CD14-positive monocyte (primary cell): Measurements from ENCODE around the gene ATP8B3. TPM values are rescaled to one million over a fixed set of nuclear protein-coding genes. Genes with fewer than 3 reads are reported as not detected.
A peak's percentile ranks its signal among the peaks of the same experiment; 100 is the strongest.

Experiments
- DNase-seq, 3 donors: peaks; one replicate each; pipeline ENCODE4 v3.0.0-alpha.2; 2011 to 2022
- H2AFZ ChIP-seq: 2 replicates; pipeline ENCODE4 v1.6.0; 2012; ENCODE audit warnings: mild to moderate bottlenecking, low read depth, low read length, inconsistent platforms; ENCODE audit not compliant: insufficient read depth, poor library complexity, severe bottlenecking
- H3K27ac ChIP-seq, 2 donors: 1 replicate in 1 of 2; 2 replicates in 1 of 2; pipeline ENCODE4 v1.5.1; 2012 to 2013; ENCODE audit warnings: low read length in 2 of 2, control low read depth in 1 of 2, inconsistent platforms in 1 of 2, low read depth in 1 of 2, mild to moderate bottlenecking in 1 of 2
- H3K27me3 ChIP-seq, 2 donors: one replicate each; pipeline versions ENCODE4 v1.6.0 to v1.6.1; 2011 to 2013; ENCODE audit warnings: low read length in 2 of 2; ENCODE audit not compliant: control insufficient read depth in 2 of 2, insufficient read depth in 2 of 2
- H3K36me3 ChIP-seq, 2 donors: replicated peaks in 1 of 2; 1 replicate in 1 of 2; 2 replicates in 1 of 2; pipeline versions ENCODE4 v1.5.1 to v1.6.1; 2012 to 2013; ENCODE audit warnings: low read length in 2 of 2, control low read depth in 1 of 2, inconsistent platforms in 1 of 2, mild to moderate bottlenecking in 1 of 2; ENCODE audit not compliant: insufficient read depth in 2 of 2, control insufficient read depth in 1 of 2
- H3K4me1 ChIP-seq, 2 donors: 1 replicate in 1 of 2; 2 replicates in 1 of 2; pipeline versions ENCODE4 v1.5.1 to v1.6.1; 2012 to 2013; ENCODE audit warnings: low read length in 2 of 2, control low read depth in 1 of 2, inconsistent platforms in 1 of 2, mild to moderate bottlenecking in 1 of 2, moderate library complexity in 1 of 2; ENCODE audit not compliant: insufficient read depth in 2 of 2, control insufficient read depth in 1 of 2
- H3K4me2 ChIP-seq: replicated peaks from 2 replicates; pipeline ENCODE3; 2012; ENCODE audit warnings: low read length, moderate library complexity, mild to moderate bottlenecking; ENCODE audit not compliant: poor library complexity, severe bottlenecking; ENCODE audit errors: extremely low read depth
- H3K4me3 ChIP-seq, 3 experiments: fragments of 200-600 bp in 1 of 3; sonication (generic) in 1 of 3; replicated peaks in 1 of 3; 1 replicate in 2 of 3; 2 replicates in 1 of 3; pipeline ENCODE4 v1.5.1; 2011 to 2013; ENCODE audit warnings: low read length in 3 of 3, mild to moderate bottlenecking in 3 of 3, control low read depth in 2 of 3, low read depth in 2 of 3, inconsistent platforms in 1 of 3, moderate library complexity in 1 of 3
- H3K79me2 ChIP-seq: 2 replicates; pipeline ENCODE4 v1.6.0; 2012; ENCODE audit warnings: mild to moderate bottlenecking, control low read depth, inconsistent platforms, low read length, moderate library complexity; ENCODE audit not compliant: insufficient read depth
- H3K9ac ChIP-seq: 2 replicates; pipeline ENCODE4 v1.6.0; 2017; ENCODE audit warnings: low read length, mild to moderate bottlenecking; ENCODE audit not compliant: insufficient read depth, poor library complexity, severe bottlenecking
- H3K9me3 ChIP-seq, 2 donors: replicated peaks in 1 of 2; 1 replicate in 1 of 2; 2 replicates in 1 of 2; pipeline versions ENCODE4 v1.5.1 to v1.6.1; 2012 to 2013; ENCODE audit warnings: low read length in 2 of 2, control low read depth in 1 of 2; ENCODE audit not compliant: control insufficient read depth in 1 of 2, insufficient read depth in 1 of 2
- H4K20me1 ChIP-seq: 2 replicates; pipeline ENCODE4 v1.6.0; 2012; ENCODE audit warnings: mild to moderate bottlenecking, low read length, control low read depth, moderate library complexity; ENCODE audit not compliant: insufficient read depth
- H3K27ac Mint-ChIP-seq, 7 donors: one replicate each; pipeline ENCODE4 v1.8.0; 2020; ENCODE audit warnings: mild to moderate bottlenecking in 7 of 7, mixed read lengths in 7 of 7, moderate library complexity in 6 of 7, inconsistent platforms in 2 of 7
- H3K27me3 Mint-ChIP-seq, 3 donors: one replicate each; pipeline ENCODE4 v1.8.0; 2021 to 2022; ENCODE audit warnings: low read depth in 3 of 3, mild to moderate bottlenecking in 3 of 3, mixed read lengths in 3 of 3, moderate library complexity in 3 of 3, inconsistent platforms in 1 of 3
- H3K36me3 Mint-ChIP-seq, 2 donors: one replicate each; pipeline ENCODE4 v1.8.0; 2020; ENCODE audit warnings: mixed read lengths in 2 of 2, inconsistent platforms in 1 of 2, mild to moderate bottlenecking in 1 of 2
- H3K4me1 Mint-ChIP-seq: one replicate; pipeline ENCODE4 v1.8.0; 2020; ENCODE audit warnings: mild to moderate bottlenecking, mixed read lengths
- H3K4me3 Mint-ChIP-seq, 2 donors: one replicate each; pipeline ENCODE4 v1.8.0; 2020; ENCODE audit warnings: mild to moderate bottlenecking in 2 of 2, mixed read lengths in 2 of 2, moderate library complexity in 1 of 2
- H3K9me3 Mint-ChIP-seq, 7 donors: one replicate each; pipeline ENCODE4 v1.8.0; 2020 to 2022; ENCODE audit warnings: mixed read lengths in 7 of 7, mild to moderate bottlenecking in 6 of 7, moderate library complexity in 6 of 7, inconsistent platforms in 2 of 7
- WGBS: methylation state at CpG from one replicate; pipeline ENCODE4 v1.1.5; 2013; ENCODE audit warnings: missing lambda C conversion rate; ENCODE audit not compliant: insufficient coverage; 5-methylcytosine and 5-hydroxymethylcytosine counted together
- intact Hi-C, 2 donors: fragments of 100-400 bp; cut with micrococcal nuclease; formaldehyde crosslinking; loops; one replicate each; pipeline versions ENCODE4 v1.15.0 to v1.15.1; 2023
- polyA plus RNA-seq, 3 donors: library from polyadenylated mRNA; depleted of rRNA in 1 of 3; unstranded in 2 of 3; stranded (reverse) in 1 of 3; fragments of 300-500 nt in 2 of 3; fragments of >200 nt in 1 of 3; fragmentation: Illumina TruSeq in 2 of 3; gene quantifications; 1 replicate in 2 of 3; 2 replicates in 1 of 3; pipeline ENCODE4 v1.2.3, GENCODE V29; 2012 to 2021
- TF ChIP-seq, protein P1 (sequence below): fragments of 200-600 bp; IDR thresholded peaks from one replicate; pipeline ENCODE4 v1.8.0; 2022; ENCODE audit warnings: antibody characterized with exemption, mild to moderate bottlenecking

ATP8B3 gene
- polyA plus RNA-seq, 3 donors, result 1.6 to 8.2 (median 1.8) TPM

DNA sequence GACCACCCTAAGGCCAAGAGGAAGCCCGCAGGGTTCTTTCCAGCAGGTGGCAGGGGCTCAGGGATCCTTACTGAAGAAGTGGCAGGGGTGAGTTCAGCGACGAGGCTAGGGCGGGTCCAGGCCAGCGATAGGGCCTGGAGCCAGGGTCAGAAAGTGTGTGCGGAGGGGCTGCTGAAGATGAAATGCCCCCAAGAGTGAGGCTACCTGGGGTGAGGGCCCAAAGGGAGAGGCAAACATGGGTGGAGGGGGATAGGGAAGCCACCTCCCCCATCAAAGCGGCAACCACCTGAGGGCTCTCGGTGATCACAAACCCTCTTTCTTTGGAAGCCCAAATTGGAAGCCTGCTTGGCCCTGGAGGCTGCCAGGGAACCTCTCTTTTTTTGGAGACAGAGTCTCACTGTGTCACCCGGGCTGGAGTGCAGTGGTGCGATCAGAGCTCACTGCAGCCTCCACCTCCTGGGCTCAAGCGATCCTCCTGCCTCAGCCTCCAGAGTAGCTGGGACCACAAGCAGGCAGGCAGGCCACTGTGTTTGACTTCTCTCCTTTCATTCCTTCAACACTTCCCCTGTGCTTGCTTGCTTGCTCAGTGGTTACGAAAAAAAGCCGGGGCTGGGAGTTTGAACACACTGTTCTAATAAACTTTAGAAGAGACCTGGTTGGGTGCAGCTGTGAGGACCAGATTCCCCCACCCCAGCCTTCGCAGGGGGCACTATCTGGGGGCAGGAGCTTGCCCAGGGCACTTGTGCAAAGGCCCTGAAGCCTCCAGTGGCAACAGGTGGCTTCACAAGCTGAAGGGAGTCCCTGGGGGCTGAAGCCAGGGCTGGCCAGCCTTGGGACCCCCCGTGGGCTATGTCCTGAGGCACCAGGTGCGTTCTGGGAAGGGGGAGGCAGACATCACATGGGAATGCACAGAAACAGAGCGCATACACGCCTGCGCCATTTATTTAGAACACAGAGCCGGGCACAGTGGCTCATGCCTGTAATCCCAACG, 1.4 kb upstream of the ATP8B3 start:
- H4K20me1 ChIP-seq, result peaks cover 22% of the 10 kb centered on the region
- peak overlapping the region; percentile 81 for H2AFZ ChIP-seq
- Mint-ChIP-seq H3K27ac (peak overlapping the region; percentile 94 to 99 (median 98)), H3K4me3 (peak overlapping the region; percentile 97 to 98), H3K27me3 (no peaks in the 10 kb centered on the region), H3K4me1 (peaks cover 16% of the 10 kb centered on the region), H3K36me3 (peaks cover 23 to 35% of the 10 kb centered on the region in 2 donors), H3K9me3 (no peaks in the 10 kb centered on the region)
- H3K4me1 ChIP-seq, result peaks cover 19 to 26% of the 10 kb centered on the region in 2 donors
- peaks cover 34% of the 10 kb centered on the region in 2 donors for H3K36me3 ChIP-seq
- TF ChIP-seq, protein P1, sequence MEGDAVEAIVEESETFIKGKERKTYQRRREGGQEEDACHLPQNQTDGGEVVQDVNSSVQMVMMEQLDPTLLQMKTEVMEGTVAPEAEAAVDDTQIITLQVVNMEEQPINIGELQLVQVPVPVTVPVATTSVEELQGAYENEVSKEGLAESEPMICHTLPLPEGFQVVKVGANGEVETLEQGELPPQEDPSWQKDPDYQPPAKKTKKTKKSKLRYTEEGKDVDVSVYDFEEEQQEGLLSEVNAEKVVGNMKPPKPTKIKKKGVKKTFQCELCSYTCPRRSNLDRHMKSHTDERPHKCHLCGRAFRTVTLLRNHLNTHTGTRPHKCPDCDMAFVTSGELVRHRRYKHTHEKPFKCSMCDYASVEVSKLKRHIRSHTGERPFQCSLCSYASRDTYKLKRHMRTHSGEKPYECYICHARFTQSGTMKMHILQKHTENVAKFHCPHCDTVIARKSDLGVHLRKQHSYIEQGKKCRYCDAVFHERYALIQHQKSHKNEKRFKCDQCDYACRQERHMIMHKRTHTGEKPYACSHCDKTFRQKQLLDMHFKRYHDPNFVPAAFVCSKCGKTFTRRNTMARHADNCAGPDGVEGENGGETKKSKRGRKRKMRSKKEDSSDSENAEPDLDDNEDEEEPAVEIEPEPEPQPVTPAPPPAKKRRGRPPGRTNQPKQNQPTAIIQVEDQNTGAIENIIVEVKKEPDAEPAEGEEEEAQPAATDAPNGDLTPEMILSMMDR, result peak; percentile 18
- H3K27me3 ChIP-seq, result no peaks in the 10 kb centered on the region
- 74% methylated on average over 17 of the region's 21 CpGs for WGBS
- H3K9ac ChIP-seq, result peak overlapping the region; percentile 71
- intact Hi-C loops, result loop anchor here in 1 of 2 donors (5.0 kb wide), 1 partner anchor 246 kb away; the partner anchor contains the start of gene MEX3D
- DNase-seq, result no peak
- peak overlapping the region; percentile 60 to 72 (median 63) for H3K4me3 ChIP-seq
- no peaks in the 10 kb centered on the region for H3K9me3 ChIP-seq
- H3K4me2 ChIP-seq, result peak overlapping the region; percentile 69
- H3K79me2 ChIP-seq, result no peaks in the 10 kb centered on the region
- peak overlapping the region; percentile 82 to 87 for H3K27ac ChIP-seq

DNA sequence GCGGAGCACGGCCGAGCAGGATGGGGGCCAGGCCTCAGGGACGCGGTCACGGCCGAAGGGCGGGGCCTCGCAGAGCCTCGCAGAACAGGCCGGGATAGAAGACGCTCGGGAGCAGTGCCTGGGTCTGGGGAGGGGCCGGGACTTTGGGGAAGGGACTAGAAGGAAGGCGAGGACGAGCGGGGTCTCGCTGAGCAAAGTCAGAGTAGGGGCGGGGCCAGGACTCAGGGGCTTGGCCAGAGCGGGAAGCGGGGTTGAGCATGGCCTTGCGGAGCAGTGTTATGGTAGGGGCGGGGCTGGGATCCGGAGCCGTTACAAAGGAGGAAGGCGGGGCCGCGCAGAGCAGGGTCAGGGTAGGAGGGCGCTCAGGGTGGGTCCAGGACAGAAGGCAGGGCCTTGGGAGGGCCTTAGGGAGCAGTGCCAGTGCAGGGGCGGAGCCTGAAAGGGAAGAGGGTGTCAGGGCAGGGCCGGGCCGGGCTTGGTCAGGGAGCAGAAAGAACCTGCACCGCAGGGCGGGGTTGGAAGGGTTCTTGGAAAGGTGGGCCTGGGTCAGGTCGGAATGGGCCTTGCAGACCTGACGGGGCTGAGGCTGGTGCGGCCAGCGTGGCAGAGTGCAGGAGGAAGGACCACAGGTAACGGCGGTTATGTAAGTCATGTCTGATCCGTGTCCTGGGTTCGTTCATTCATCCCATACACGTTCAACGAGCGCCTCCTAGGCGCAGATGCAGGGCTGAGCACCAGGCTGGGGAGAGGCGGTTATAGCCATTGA, 533 bp upstream of the ATP8B3 start:
- Histone ChIP-seq H4K20me1 (peaks cover 22% of the 10 kb centered on the region), H3K27ac (peak overlapping the region; percentile 82 to 87), H3K9me3 (no peaks in the 10 kb centered on the region), H3K79me2 (no peaks in the 10 kb centered on the region), H3K4me3 (peak overlapping the region; percentile 60 to 72 (median 63)), H3K36me3 (peaks cover 25% of the 10 kb centered on the region in 2 donors), H3K9ac (peak overlapping the region; percentile 71), H2AFZ (peak overlapping the region; percentile 81), H3K4me1 (peaks cover 19 to 26% of the 10 kb centered on the region in 2 donors), H3K27me3 (no peaks in the 10 kb centered on the region), H3K4me2 (peak overlapping the region; percentile 69)
- TF ChIP-seq, protein P1, result peak; percentile 68
- H3K36me3 Mint-ChIP-seq, result peaks cover 22 to 36% of the 10 kb centered on the region in 2 donors
- H3K4me1 Mint-ChIP-seq, result peaks cover 16% of the 10 kb centered on the region
- peak overlapping the region; percentile 94 to 99 (median 98) for H3K27ac Mint-ChIP-seq
- no peaks in the 10 kb centered on the region for H3K9me3 Mint-ChIP-seq
- 0% methylated on average over 37 of the region's 47 CpGs for WGBS
- peak; percentile 93 to 97 (median 94) for DNase-seq
- peak overlapping the region; percentile 97 to 98 for H3K4me3 Mint-ChIP-seq
- H3K27me3 Mint-ChIP-seq, result no peaks in the 10 kb centered on the region
- intact Hi-C loops, result loop anchor here in 1 of 2 donors (5.0 kb wide), 1 partner anchor 245 kb away; the partner anchor contains the start of gene MEX3D
